M059J (cell line): ENCODE measurements around the gene F3. TPM values are rescaled to one million over a fixed set of nuclear protein-coding genes. Genes with fewer than 3 reads are reported as not detected.

Experiments
- DNase-seq: peaks from one replicate; pipeline ENCODE4 v3.0.0-alpha.2; 2012; ENCODE audit warnings: low read depth
- total RNA-seq: library from RNA; depleted of rRNA; stranded (reverse); fragments of >200 nt; shearing (Covaris generic); gene quantifications from 2 replicates; pipeline ENCODE4 v1.2.3, GENCODE V29; 2014

The F3 gene
- total RNA-seq, 1 experiment from 2014 or later: 131 TPM

GRCh38 chr1:94552071-94552586 lies 10.6 kb upstream of the F3 start:
- DNase-seq: no peak

GRCh38 chr1:94551449-94551848 lies 9.9 kb upstream of the F3 start:
- no peak for DNase-seq

GRCh38 chr1:94550800-94551241 lies 9.3 kb upstream of the F3 start:
- DNase-seq: no peak

GRCh38 chr1:94550396-94550795 lies 8.8 kb upstream of the F3 start:
- DNase-seq: no peak

- DNase-seq: no peak
Measured at GRCh38 chr1:94549706-94550105, 8.1 kb upstream of the F3 start.

GRCh38 chr1:94544706-94545490 lies 3.3 kb upstream of the F3 start:
- DNase-seq: peak; percentile 72

GRCh38 chr1:94543893-94544635 lies 2.5 kb upstream of the F3 start:
- DNase-seq: peak; percentile 67

- peak; percentile 87 for DNase-seq
Measured at GRCh38 chr1:94543001-94543400, 1.4 kb upstream of the F3 start.

- peak; percentile 64 for DNase-seq
Measured at GRCh38 chr1:94542088-94542870, 720 bp upstream of the F3 start.

GRCh38 chr1:94540440-94541245 lies 916 bp downstream of the F3 start:
- peak; percentile 56 for DNase-seq

- DNase-seq: peak; percentile 81
Measured at GRCh38 chr1:94539496-94539895, 2.1 kb downstream of the F3 start.

- DNase-seq: no peak
Measured at GRCh38 chr1:94538243-94538827, 3.2 kb downstream of the F3 start.

GRCh38 chr1:94537254-94537653 lies 4.3 kb downstream of the F3 start:
- DNase-seq: no peak

GRCh38 chr1:94535879-94536278 lies 5.7 kb downstream of the F3 start:
- DNase-seq: no peak

GRCh38 chr1:94535095-94535494 lies 6.5 kb downstream of the F3 start:
- DNase-seq: no peak

GRCh38 chr1:94532077-94532476 lies 9.5 kb downstream of the F3 start:
- peak; percentile 65 for DNase-seq

- no peak for DNase-seq
Measured at GRCh38 chr1:94531664-94532063, 9.9 kb downstream of the F3 start.

GRCh38 chr1:94530373-94530878 lies 11.1 kb downstream of the F3 start:
- peak; percentile 41 for DNase-seq

GRCh38 chr1:94529416-94529815 lies 12.1 kb downstream of the F3 start:
- no peak for DNase-seq

GRCh38 chr1:94528826-94529225 lies 12.7 kb downstream of the F3 start:
- DNase-seq: no peak

GRCh38 chr1:94528299-94528698 lies 13.3 kb downstream of the F3 start:
- peak; percentile 49 for DNase-seq
